B cell (primary cell): Measurements from ENCODE around the gene ITSN2. TPM values are rescaled to one million over a fixed set of nuclear protein-coding genes. Genes with fewer than 3 reads are reported as not detected.

Source experiments
- ATAC-seq: fragments of 200-7000 bp; cut with Tn5 transposase; one replicate; pipeline ENCODE4 v1.10.0; 2021; ENCODE audit warnings: low read depth, mild to moderate bottlenecking, moderate number of reproducible peaks, moderate library complexity
- CTCF ChIA-PET: fragments of 350-600 bp; sonication (Branson Sonifier 250); formaldehyde crosslinking; loops from one replicate; lab custom pipeline; 2021; ENCODE audit warnings: antibody characterized with exemption, inconsistent platforms; lab: Charles Lee
- POLR2A ChIA-PET: fragments of 350-600 bp; sonication (Branson Sonifier 250); formaldehyde crosslinking; loops from one replicate; lab custom pipeline; 2021; ENCODE audit warnings: antibody characterized with exemption; lab: Charles Lee
- DNase-seq: peaks from one replicate; pipeline ENCODE4 v3.0.0; 2013
- H2AFZ ChIP-seq: 2 replicates; pipeline ENCODE4 v1.6.1; 2012; ENCODE audit warnings: mild to moderate bottlenecking, low read depth, low read length; ENCODE audit not compliant: insufficient read depth, poor library complexity, severe bottlenecking
- H3K27ac ChIP-seq, 2 donors: 1 replicate in 1 of 2; 2 replicates in 1 of 2; pipeline ENCODE4 v1.5.1; 2012 to 2013; ENCODE audit warnings: low read length in 2 of 2, mild to moderate bottlenecking in 2 of 2, moderate library complexity in 1 of 2
- H3K27me3 ChIP-seq, 4 experiments: fragments of 200-600 bp in 1 of 4; sonication (generic) in 1 of 4; replicated peaks in 1 of 4; 1 replicate in 2 of 4; 2 replicates in 2 of 4; pipeline versions ENCODE4 v1.6.1 to v1.7.0; 2013 to 2016; ENCODE audit warnings: low read length in 3 of 4, mild to moderate bottlenecking in 2 of 4, mixed read lengths in 1 of 4, moderate library complexity in 1 of 4; ENCODE audit not compliant: insufficient read depth in 4 of 4, control insufficient read depth in 3 of 4; ENCODE audit errors: control extremely low read depth in 1 of 4
- H3K36me3 ChIP-seq, 2 experiments: replicated peaks in 1 of 2; 1 replicate in 1 of 2; 2 replicates in 1 of 2; pipeline versions ENCODE4 v1.6.1 to v1.7.1; 2013; ENCODE audit warnings: low read length in 1 of 2; ENCODE audit not compliant: insufficient read depth in 2 of 2, control insufficient read depth in 1 of 2; ENCODE audit errors: control extremely low read depth in 1 of 2, extremely low read depth in 1 of 2
- H3K4me1 ChIP-seq, 2 donors: fragments of 200-600 bp in 1 of 2; sonication (generic) in 1 of 2; 1 replicate in 1 of 2; 2 replicates in 1 of 2; pipeline versions ENCODE4 v1.5.1 to v1.6.1; 2013 to 2017; ENCODE audit warnings: low read length in 2 of 2; ENCODE audit not compliant: control insufficient read depth in 2 of 2, insufficient read depth in 2 of 2
- H3K4me2 ChIP-seq: replicated peaks from 2 replicates; pipeline ENCODE3; 2012; ENCODE audit warnings: mild to moderate bottlenecking, low read depth, low read length; ENCODE audit not compliant: poor library complexity, severe bottlenecking
- H3K4me3 ChIP-seq, 5 experiments: fragments of 200-600 bp in 1 of 5; sonication (generic) in 1 of 5; 1 replicate in 3 of 5; 2 replicates in 2 of 5; pipeline versions ENCODE4 v1.5.1 to v1.7.0; 2011 to 2016; ENCODE audit warnings: low read length in 4 of 5, mild to moderate bottlenecking in 4 of 5, low read depth in 2 of 5, control low read depth in 1 of 5, moderate library complexity in 1 of 5; ENCODE audit not compliant: insufficient read depth in 1 of 5; ENCODE audit errors: control extremely low read depth in 1 of 5, extremely low read depth in 1 of 5
- H3K79me2 ChIP-seq: fragments of 200-600 bp; sonication (generic); one replicate; pipeline ENCODE4 v1.6.0; 2016; ENCODE audit warnings: low read length; ENCODE audit not compliant: control insufficient read depth, insufficient read depth
- H3K9ac ChIP-seq: fragments of 200-600 bp; sonication (generic); 2 replicates; pipeline ENCODE4 v1.6.1; 2017; ENCODE audit warnings: mild to moderate bottlenecking, low read length, moderate library complexity
- H3K9me3 ChIP-seq, 3 donors: one replicate each; pipeline versions ENCODE4 v1.6.1 to v1.7.1; 2013; ENCODE audit warnings: low read length in 2 of 3; ENCODE audit not compliant: control insufficient read depth in 2 of 3, insufficient read depth in 1 of 3; ENCODE audit errors: control extremely low read depth in 1 of 3
- H4K20me1 ChIP-seq: 2 replicates; pipeline ENCODE4 v1.6.0; 2012; ENCODE audit warnings: mild to moderate bottlenecking, low read length; ENCODE audit not compliant: insufficient read depth, control insufficient read depth, poor library complexity, severe bottlenecking
- H3K27ac Mint-ChIP-seq: one replicate; pipeline ENCODE4 v1.8.0; 2021; ENCODE audit warnings: mixed read lengths
- H3K27me3 Mint-ChIP-seq: one replicate; pipeline ENCODE4 v1.8.0; 2021; ENCODE audit warnings: mixed read lengths
- H3K4me1 Mint-ChIP-seq: one replicate; pipeline ENCODE4 v1.8.0; 2021; ENCODE audit warnings: mixed read lengths
- H3K4me3 Mint-ChIP-seq: one replicate; pipeline ENCODE4 v1.8.0; 2021; ENCODE audit warnings: mixed read lengths
- H3K9me3 Mint-ChIP-seq: one replicate; pipeline ENCODE4 v1.8.0; 2022; ENCODE audit warnings: mixed read lengths; ENCODE audit not compliant: insufficient read depth
- CTCF ChIP-seq: fragments of 200-600 bp; IDR thresholded peaks from one replicate; pipeline ENCODE4 v1.8.0; 2022; ENCODE audit warnings: antibody characterized with exemption, mild to moderate bottlenecking
- EZH2 ChIP-seq: IDR thresholded peaks from 2 replicates; pipeline ENCODE4 v1.6.1; 2012; ENCODE audit warnings: borderline replicate concordance, low read depth, mild to moderate bottlenecking, moderate library complexity, low read length; ENCODE audit not compliant: insufficient read depth, poor library complexity, severe bottlenecking
- WGBS: methylation state at CpG from one replicate; pipeline ENCODE4 v1.1.5; 2013; ENCODE audit warnings: missing lambda C conversion rate; ENCODE audit not compliant: insufficient coverage; 5-methylcytosine and 5-hydroxymethylcytosine counted together
- intact Hi-C: fragments of 100-400 bp; cut with micrococcal nuclease; formaldehyde crosslinking; loops from one replicate; pipeline ENCODE4 v1.10.0; 2022
- polyA plus RNA-seq: library from polyadenylated mRNA; depleted of rRNA; stranded (reverse); fragments of >200 nt; gene quantifications from 2 replicates; pipeline ENCODE4 v1.2.3, GENCODE V29; 2012
- total RNA-seq, 2 donors: library from RNA; stranded (reverse); fragments of 120-200 nt in 1 of 2; gene quantifications; 1 replicate in 1 of 2; 2 replicates in 1 of 2; pipeline versions ENCODE4 v1.2.3 to v1.2.4, GENCODE V29; 2013 to 2022

Gene ITSN2
- total and polyA plus RNA-seq, 2 donors (not counting 1 experiment from before 2014, with no cell fraction given): 107 to 200 TPM

GRCh38 chr2:24272907-24273306 is 87.4 kb downstream of the ITSN2 start:
- intact Hi-C loops: no loop called here
- Mint-ChIP-seq H3K9me3 (no peaks in the 10 kb centered on the region), H3K27ac (peak overlapping the region; percentile 42), H3K4me3 (no peak overlapping the region), H3K27me3 (no peaks in the 10 kb centered on the region), H3K4me1 (peaks cover 8% of the 10 kb centered on the region)
- Histone ChIP-seq H4K20me1 (peaks cover 4% of the 10 kb centered on the region), H2AFZ (no peak overlapping the region), H3K9me3 (no peaks in the 10 kb centered on the region), H3K36me3 (peaks cover 23 to 87% of the 10 kb centered on the region in 2 experiments), H3K27ac (no peak overlapping the region), H3K4me1 (no peaks in the 10 kb centered on the region), H3K4me2 (no peak overlapping the region), H3K9ac (no peak overlapping the region), H3K27me3 (no peaks in the 10 kb centered on the region), H3K79me2 (peaks cover 4% of the 10 kb centered on the region), H3K4me3 (no peak overlapping the region)
- DNase-seq (no peak), ATAC-seq (no peak)
- ChIA-PET CTCF (no interaction called here), POLR2A (no interaction called here)
- WGBS: 94% methylated on average over 2 of the region's 2 CpGs
- TF ChIP-seq EZH2: no peak
- no peak for TF ChIP-seq CTCF

GRCh38 chr2:24272161-24272802 is 88.1 kb downstream of the ITSN2 start:
- Histone ChIP-seq H3K27me3 (no peaks in the 10 kb centered on the region), H3K4me1 (no peaks in the 10 kb centered on the region), H3K4me3 (no peak overlapping the region), H3K27ac (no peak overlapping the region), H3K36me3 (peaks cover 25 to 93% of the 10 kb centered on the region in 2 experiments), H3K9ac (no peak overlapping the region), H3K79me2 (peaks cover 4% of the 10 kb centered on the region), H4K20me1 (peaks cover 4% of the 10 kb centered on the region), H3K4me2 (no peak overlapping the region), H3K9me3 (no peaks in the 10 kb centered on the region), H2AFZ (no peak overlapping the region)
- no peak for DNase-seq
- no peak for TF ChIP-seq CTCF
- TF ChIP-seq EZH2: no peak
- CTCF ChIA-PET: no interaction called here
- intact Hi-C loops: no loop called here
- Mint-ChIP-seq H3K4me3 (no peak overlapping the region), H3K27me3 (no peaks in the 10 kb centered on the region), H3K27ac (no peak overlapping the region), H3K4me1 (peaks cover 8% of the 10 kb centered on the region), H3K9me3 (no peaks in the 10 kb centered on the region)
- ATAC-seq: no peak
- no CpG with 5 or more reads among the region's 2 CpGs for WGBS
- POLR2A ChIA-PET: interaction anchor here (0.7 kb wide), 1 partner anchor 87 kb away, joined by 4 read pairs; no protein-coding TSS in a partner anchor
